Activated naive CD8-positive, alpha-beta T cell treated with anti-CD3 and anti-CD28 coated beads, Interleukin-2, amount 50 U/mL, for 24 hours (primary cell): Measurements from ENCODE around the gene PTPN18.
A peak's percentile ranks its signal among the peaks of the same experiment; 100 is the strongest.

ENCODE experiments used
- ATAC-seq: fragments of 150-1000 bp; cut with Tn5 transposase; one replicate; pipeline ENCODE4 v1.10.0; 2021
- DNase-seq: peaks from one replicate; pipeline ENCODE4 v3.0.0; 2021
- H3K27ac Mint-ChIP-seq: one replicate; pipeline ENCODE4 v1.8.0; 2021; ENCODE audit warnings: mild to moderate bottlenecking, mixed read lengths
- H3K27me3 Mint-ChIP-seq: one replicate; pipeline ENCODE4 v1.8.0; 2021; ENCODE audit warnings: mixed read lengths
- H3K36me3 Mint-ChIP-seq: one replicate; pipeline ENCODE4 v1.8.0; 2021; ENCODE audit warnings: low read depth, mixed read lengths
- H3K4me1 Mint-ChIP-seq: one replicate; pipeline ENCODE4 v1.8.0; 2021; ENCODE audit warnings: mixed read lengths
- H3K4me3 Mint-ChIP-seq: one replicate; pipeline ENCODE4 v1.8.0; 2021; ENCODE audit warnings: mild to moderate bottlenecking, moderate library complexity, mixed read lengths
- H3K9me3 Mint-ChIP-seq: one replicate; pipeline ENCODE4 v1.8.0; 2021; ENCODE audit warnings: mixed read lengths

Gene PTPN18

GRCh38 chr2:130346741-130347066 lies 9.2 kb upstream of the PTPN18 start:
- ATAC-seq (no peak), DNase-seq (no peak)
- no peaks in the 10 kb centered on the region for H3K9me3 Mint-ChIP-seq
- H3K36me3 Mint-ChIP-seq: peaks cover 62% of the 10 kb centered on the region
- H3K27me3 Mint-ChIP-seq: no peaks in the 10 kb centered on the region
- H3K4me1 Mint-ChIP-seq: peaks cover 54% of the 10 kb centered on the region
- H3K27ac Mint-ChIP-seq: peak overlapping the region; percentile 49
- H3K4me3 Mint-ChIP-seq: no peak overlapping the region

- H3K9me3 Mint-ChIP-seq: no peaks in the 10 kb centered on the region
- peak overlapping the region; percentile 37 for H3K27ac Mint-ChIP-seq
- DNase-seq (no peak), ATAC-seq (no peak)
- H3K4me1 Mint-ChIP-seq: peaks cover 52% of the 10 kb centered on the region
- H3K36me3 Mint-ChIP-seq: peaks cover 62% of the 10 kb centered on the region
- no peak overlapping the region for H3K4me3 Mint-ChIP-seq
- no peaks in the 10 kb centered on the region for H3K27me3 Mint-ChIP-seq
Observed at GRCh38 chr2:130347220-130347925, 8.5 kb upstream of the PTPN18 start.

GRCh38 chr2:130349174-130349573 lies 6.7 kb upstream of the PTPN18 start:
- H3K27ac Mint-ChIP-seq: peak overlapping the region; percentile 19
- ATAC-seq (peak; percentile 55), DNase-seq (no peak)

GRCh38 chr2:130351711-130352110 lies 4.1 kb upstream of the PTPN18 start:
- H3K9me3 Mint-ChIP-seq: no peaks in the 10 kb centered on the region
- DNase-seq: no peak
- no peak overlapping the region for H3K27ac Mint-ChIP-seq
- no peak for ATAC-seq
- H3K36me3 Mint-ChIP-seq: peaks cover 31% of the 10 kb centered on the region
- no peaks in the 10 kb centered on the region for H3K27me3 Mint-ChIP-seq
- peaks cover 30% of the 10 kb centered on the region for H3K4me1 Mint-ChIP-seq
- H3K4me3 Mint-ChIP-seq: no peak overlapping the region

More at GRCh38 chr2:130349174-130349573, 6.7 kb upstream of the PTPN18 start:
- peaks cover 56% of the 10 kb centered on the region for H3K36me3 Mint-ChIP-seq
- no peaks in the 10 kb centered on the region for H3K27me3 Mint-ChIP-seq
- H3K4me3 Mint-ChIP-seq: no peak overlapping the region
- no peaks in the 10 kb centered on the region for H3K9me3 Mint-ChIP-seq
- peaks cover 41% of the 10 kb centered on the region for H3K4me1 Mint-ChIP-seq

- Mint-ChIP-seq H3K4me3 (no peak overlapping the region), H3K27ac (no peak overlapping the region), H3K4me1 (peaks cover 29% of the 10 kb centered on the region), H3K9me3 (no peaks in the 10 kb centered on the region), H3K27me3 (no peaks in the 10 kb centered on the region), H3K36me3 (peaks cover 26% of the 10 kb centered on the region)
- ATAC-seq (no peak), DNase-seq (no peak)
Observed at GRCh38 chr2:130352237-130352636, 3.6 kb upstream of the PTPN18 start.

GRCh38 chr2:130353291-130354138 lies 2.3 kb upstream of the PTPN18 start:
- no peak for ATAC-seq
- H3K4me3 Mint-ChIP-seq: no peak overlapping the region
- H3K4me1 Mint-ChIP-seq: peaks cover 21% of the 10 kb centered on the region
- H3K36me3 Mint-ChIP-seq: peaks cover 13% of the 10 kb centered on the region
- no peaks in the 10 kb centered on the region for H3K9me3 Mint-ChIP-seq
- no peak for DNase-seq
- no peaks in the 10 kb centered on the region for H3K27me3 Mint-ChIP-seq
- H3K27ac Mint-ChIP-seq: no peak overlapping the region

- peaks cover 17% of the 10 kb centered on the region for H3K4me1 Mint-ChIP-seq
- H3K27me3 Mint-ChIP-seq: no peaks in the 10 kb centered on the region
- DNase-seq: no peak
- no peak overlapping the region for H3K4me3 Mint-ChIP-seq
- no peak for ATAC-seq
- H3K9me3 Mint-ChIP-seq: no peaks in the 10 kb centered on the region
- peaks cover 11% of the 10 kb centered on the region for H3K36me3 Mint-ChIP-seq
- no peak overlapping the region for H3K27ac Mint-ChIP-seq
Observed at GRCh38 chr2:130354139-130354428, 1.8 kb upstream of the PTPN18 start.

GRCh38 chr2:130355172-130355577 lies 681 bp upstream of the PTPN18 start:
- no peak for ATAC-seq
- peak overlapping the region; percentile 31 for H3K27ac Mint-ChIP-seq

GRCh38 chr2:130357864-130358263 lies 2.0 kb downstream of the PTPN18 start:
- DNase-seq (no peak), ATAC-seq (no peak)
- Mint-ChIP-seq H3K27ac (no peak overlapping the region), H3K36me3 (no peaks in the 10 kb centered on the region), H3K4me3 (no peak overlapping the region), H3K27me3 (peaks cover 2% of the 10 kb centered on the region), H3K4me1 (peaks cover 8% of the 10 kb centered on the region), H3K9me3 (no peaks in the 10 kb centered on the region)

More at GRCh38 chr2:130355172-130355577, 681 bp upstream of the PTPN18 start:
- Mint-ChIP-seq H3K4me3 (peak overlapping the region; percentile 75), H3K4me1 (peaks cover 10% of the 10 kb centered on the region), H3K9me3 (no peaks in the 10 kb centered on the region), H3K36me3 (peaks cover 5% of the 10 kb centered on the region), H3K27me3 (no peaks in the 10 kb centered on the region)
- DNase-seq: no peak

- no peaks in the 10 kb centered on the region for H3K36me3 Mint-ChIP-seq
- no peak overlapping the region for H3K27ac Mint-ChIP-seq
- DNase-seq: no peak
- peaks cover 2% of the 10 kb centered on the region for H3K27me3 Mint-ChIP-seq
- no peak overlapping the region for H3K4me3 Mint-ChIP-seq
- H3K9me3 Mint-ChIP-seq: no peaks in the 10 kb centered on the region
- ATAC-seq: no peak
- H3K4me1 Mint-ChIP-seq: peaks cover 8% of the 10 kb centered on the region
Observed at GRCh38 chr2:130358420-130359350, 2.8 kb downstream of the PTPN18 start.

- DNase-seq: no peak
- Mint-ChIP-seq H3K27ac (no peak overlapping the region), H3K4me1 (peaks cover 8% of the 10 kb centered on the region), H3K36me3 (no peaks in the 10 kb centered on the region), H3K4me3 (no peak overlapping the region), H3K9me3 (no peaks in the 10 kb centered on the region), H3K27me3 (peaks cover 2% of the 10 kb centered on the region)
- ATAC-seq: no peak
Observed at GRCh38 chr2:130359466-130359865, 3.6 kb downstream of the PTPN18 start.

GRCh38 chr2:130363479-130363878 lies 7.6 kb downstream of the PTPN18 start:
- Mint-ChIP-seq H3K4me3 (no peak overlapping the region), H3K27ac (no peak overlapping the region), H3K36me3 (no peaks in the 10 kb centered on the region), H3K4me1 (peaks cover 2% of the 10 kb centered on the region), H3K9me3 (no peaks in the 10 kb centered on the region), H3K27me3 (peaks cover 2% of the 10 kb centered on the region)
- ATAC-seq (no peak), DNase-seq (no peak)

- H3K4me3 Mint-ChIP-seq: no peak overlapping the region
- DNase-seq: no peak
- no peaks in the 10 kb centered on the region for H3K9me3 Mint-ChIP-seq
- peaks cover 6% of the 10 kb centered on the region for H3K4me1 Mint-ChIP-seq
- H3K36me3 Mint-ChIP-seq: no peaks in the 10 kb centered on the region
- no peak overlapping the region for H3K27ac Mint-ChIP-seq
- ATAC-seq: peak; percentile 63
- H3K27me3 Mint-ChIP-seq: peaks cover 2% of the 10 kb centered on the region
Observed at GRCh38 chr2:130365075-130365474, 9.2 kb downstream of the PTPN18 start.

- Mint-ChIP-seq H3K27me3 (peaks cover 2% of the 10 kb centered on the region), H3K36me3 (peaks cover 6% of the 10 kb centered on the region), H3K27ac (no peak overlapping the region), H3K4me3 (no peak overlapping the region), H3K4me1 (peaks cover 14% of the 10 kb centered on the region), H3K9me3 (no peaks in the 10 kb centered on the region)
- ATAC-seq (no peak), DNase-seq (no peak)
Observed at GRCh38 chr2:130365963-130366362, 10.1 kb downstream of the PTPN18 start.
